Urinary bladder (tissue), 4 donors: ENCODE measurements around the gene ATP13A3. TPM values are rescaled to one million over a fixed set of nuclear protein-coding genes. Genes with fewer than 3 reads are reported as not detected.

Source experiments
- DNase-seq: peaks from one replicate; pipeline ENCODE4 v3.0.0-alpha.2; 2015; ENCODE audit errors: extremely low spot score
- H3K27ac ChIP-seq: one replicate; pipeline ENCODE4 v1.5.1; 2013; ENCODE audit warnings: low read depth, mild to moderate bottlenecking, moderate library complexity
- H3K36me3 ChIP-seq: one replicate; pipeline ENCODE4 v1.6.1; 2013; ENCODE audit warnings: mild to moderate bottlenecking, moderate library complexity; ENCODE audit not compliant: insufficient read depth
- H3K4me1 ChIP-seq: one replicate; pipeline ENCODE4 v1.6.1; 2013; ENCODE audit warnings: mild to moderate bottlenecking, moderate library complexity; ENCODE audit not compliant: insufficient read depth
- H3K4me3 ChIP-seq: one replicate; pipeline ENCODE4 v1.5.1; 2013; ENCODE audit warnings: low read depth, low read length
- WGBS: extraction: QIAGEN DNeasy Blood & Tissue Kit; methylation state at CpG from one replicate; pipeline ENCODE4 v1.1.7; 2013; 5-methylcytosine and 5-hydroxymethylcytosine counted together
- polyA plus RNA-seq: library from polyadenylated mRNA; stranded (reverse); fragments of 200-250 nt; gene quantifications from one replicate; pipeline ENCODE4 v1.2.3, GENCODE V29; 2013
- total RNA-seq: library from RNA; depleted of rRNA; stranded (reverse); fragments of >200 nt; gene quantifications from one replicate; pipeline ENCODE4 v1.2.3, GENCODE V29; 2014
- donor health status: healthy with polysubstance abuse.
- donor health status: healthy.

Gene ATP13A3
- total and polyA plus RNA-seq, 2 donors: 20.3 to 111 TPM

GRCh38 chr3:194481103-194481502, 5.7 kb downstream of the ATP13A3 start:
- Histone ChIP-seq H3K4me1 (no peaks in the 10 kb centered on the region), H3K4me3 (no peak overlapping the region), H3K27ac (no peak overlapping the region), H3K36me3 (no peaks in the 10 kb centered on the region)
- no peak for DNase-seq

GRCh38 chr3:194476784-194477183, 10.0 kb downstream of the ATP13A3 start:
- WGBS: 90% methylated on average over 4 of the region's 4 CpGs

GRCh38 chr3:194475978-194476377, 10.8 kb downstream of the ATP13A3 start:
- Histone ChIP-seq H3K4me3 (no peak overlapping the region), H3K4me1 (no peaks in the 10 kb centered on the region), H3K27ac (no peak overlapping the region), H3K36me3 (no peaks in the 10 kb centered on the region)
- no peak for DNase-seq
- 88% methylated on average over 4 of the region's 4 CpGs for WGBS

More at GRCh38 chr3:194476784-194477183, 10.0 kb downstream of the ATP13A3 start:
- Histone ChIP-seq H3K36me3 (no peaks in the 10 kb centered on the region), H3K4me3 (no peak overlapping the region), H3K4me1 (no peaks in the 10 kb centered on the region), H3K27ac (no peak overlapping the region)
- DNase-seq: no peak

- Histone ChIP-seq H3K27ac (no peak overlapping the region), H3K36me3 (no peaks in the 10 kb centered on the region), H3K4me3 (no peak overlapping the region), H3K4me1 (no peaks in the 10 kb centered on the region)
- 94% methylated on average over 4 of the region's 4 CpGs for WGBS
- DNase-seq: no peak
Measured at GRCh38 chr3:194475138-194475932, 11.5 kb downstream of the ATP13A3 start.

GRCh38 chr3:194474675-194475074, 12.1 kb downstream of the ATP13A3 start:
- Histone ChIP-seq H3K36me3 (no peaks in the 10 kb centered on the region), H3K4me1 (no peaks in the 10 kb centered on the region), H3K4me3 (no peak overlapping the region), H3K27ac (no peak overlapping the region)
- 81% methylated on average over 7 of the region's 7 CpGs for WGBS
- no peak for DNase-seq

- no peak overlapping the region for H3K4me3 ChIP-seq
- H3K27ac ChIP-seq: no peak overlapping the region
- 77% methylated on average over 4 of the region's 4 CpGs for WGBS
- H3K4me1 ChIP-seq: no peaks in the 10 kb centered on the region
- no peak for DNase-seq
- H3K36me3 ChIP-seq: no peaks in the 10 kb centered on the region
Measured at GRCh38 chr3:194472290-194472920, 14.4 kb downstream of the ATP13A3 start.

GRCh38 chr3:194471863-194472262, 14.9 kb downstream of the ATP13A3 start:
- Histone ChIP-seq H3K27ac (no peak overlapping the region), H3K4me3 (no peak overlapping the region), H3K36me3 (no peaks in the 10 kb centered on the region), H3K4me1 (no peaks in the 10 kb centered on the region)
- WGBS: 73% methylated on average over 5 of the region's 5 CpGs
- DNase-seq: no peak

- DNase-seq: no peak
- 80% methylated on average over 4 of the region's 4 CpGs for WGBS
- Histone ChIP-seq H3K36me3 (no peaks in the 10 kb centered on the region), H3K4me3 (no peak overlapping the region), H3K27ac (no peak overlapping the region), H3K4me1 (no peaks in the 10 kb centered on the region)
Measured at GRCh38 chr3:194470615-194471014, 16.2 kb downstream of the ATP13A3 start.

- no peak for DNase-seq
- no peaks in the 10 kb centered on the region for H3K36me3 ChIP-seq
- H3K27ac ChIP-seq: no peak overlapping the region
- H3K4me1 ChIP-seq: no peaks in the 10 kb centered on the region
- H3K4me3 ChIP-seq: no peak overlapping the region
Measured at GRCh38 chr3:194469977-194470376, 16.8 kb downstream of the ATP13A3 start.

GRCh38 chr3:194468086-194468485, 18.7 kb downstream of the ATP13A3 start:
- 80% methylated on average over 3 of the region's 3 CpGs for WGBS
- H3K4me1 ChIP-seq: no peaks in the 10 kb centered on the region
- H3K27ac ChIP-seq: no peak overlapping the region
- H3K36me3 ChIP-seq: no peaks in the 10 kb centered on the region
- DNase-seq: no peak
- no peak overlapping the region for H3K4me3 ChIP-seq

GRCh38 chr3:194466761-194467356, 19.9 kb downstream of the ATP13A3 start:
- DNase-seq: no peak
- Histone ChIP-seq H3K36me3 (no peaks in the 10 kb centered on the region), H3K4me3 (no peak overlapping the region), H3K27ac (no peak overlapping the region), H3K4me1 (no peaks in the 10 kb centered on the region)
- 81% methylated on average over 2 of the region's 2 CpGs for WGBS

- Histone ChIP-seq H3K4me3 (no peak overlapping the region), H3K27ac (no peak overlapping the region), H3K4me1 (no peaks in the 10 kb centered on the region), H3K36me3 (no peaks in the 10 kb centered on the region)
- DNase-seq: no peak
- WGBS: 75% methylated on average over 5 of the region's 5 CpGs
Measured at GRCh38 chr3:194465920-194466570, 20.8 kb downstream of the ATP13A3 start.

- H3K4me3 ChIP-seq: no peak overlapping the region
- no peak overlapping the region for H3K27ac ChIP-seq
- DNase-seq: no peak
- WGBS: 95% methylated on average over 7 of the region's 7 CpGs
- H3K36me3 ChIP-seq: no peaks in the 10 kb centered on the region
- no peaks in the 10 kb centered on the region for H3K4me1 ChIP-seq
Measured at GRCh38 chr3:194465246-194465645, 21.6 kb downstream of the ATP13A3 start.

- H3K36me3 ChIP-seq: no peaks in the 10 kb centered on the region
- 93% methylated on average over 1 of the region's 1 CpG for WGBS
- H3K27ac ChIP-seq: no peak overlapping the region
Measured at GRCh38 chr3:194464692-194465091, 22.1 kb downstream of the ATP13A3 start.

More at GRCh38 chr3:194464692-194465091, 22.1 kb downstream of the ATP13A3 start:
- no peak for DNase-seq
- Histone ChIP-seq H3K4me3 (no peak overlapping the region), H3K4me1 (no peaks in the 10 kb centered on the region)
